Endothelial cell of umbilical vein (primary cell): ENCODE data around the gene ANKAR. TPM values are rescaled to one million over a fixed set of nuclear protein-coding genes. Genes with fewer than 3 reads are reported as not detected.

ENCODE experiments used
- BruUV-seq: library from RNA; stranded (reverse); fragments of 400-500 nt; replicated peaks from 2 replicates; lab custom pipeline; 2021; lab: Mats Ljungman, UMichigan
- CTCF ChIA-PET: fragments of 300-600, 350-600 bp; sonication (Branson Sonifier 250); formaldehyde crosslinking; loops from one replicate; lab custom pipeline; 2021; ENCODE audit warnings: antibody characterized with exemption, inconsistent platforms; lab: Charles Lee
- POLR2A ChIA-PET: fragments of 300-600, 350-600 bp; sonication (Branson Sonifier 250); formaldehyde crosslinking; loops from one replicate; lab custom pipeline; 2021; ENCODE audit warnings: antibody characterized with exemption, inconsistent platforms; lab: Charles Lee
- DNase-seq: peaks from one replicate; pipeline ENCODE4 v3.0.0-alpha.2; 2011; ENCODE audit warnings: low read depth, low spot score
- FAIRE-seq: peaks from 2 replicates; lab custom pipeline; 2011; peaks lifted over from hg19 to GRCh38; lab: Jason Lieb, UNC
- H2AFZ ChIP-seq: 2 replicates; pipeline ENCODE4 v1.6.0; 2012; ENCODE audit warnings: low read depth, low read length, control low read depth, inconsistent platforms
- H3K27ac ChIP-seq: 2 replicates; pipeline ENCODE4 v1.5.1; 2011; ENCODE audit warnings: low read depth, mild to moderate bottlenecking, control low read depth, low read length, moderate library complexity; ENCODE audit not compliant: insufficient read depth
- H3K27me3 ChIP-seq, 2 experiments: 2 replicates each; pipeline versions ENCODE4 v1.6.0 to v1.6.1; 2011; ENCODE audit warnings: low read length in 2 of 2, mixed read lengths in 1 of 2; ENCODE audit not compliant: control insufficient read depth in 2 of 2, insufficient read depth in 2 of 2
- H3K36me3 ChIP-seq, 2 experiments: 2 replicates in 1 of 2; 3 replicates in 1 of 2; pipeline ENCODE4 v1.5.1; 2011; ENCODE audit warnings: low read length in 2 of 2, mild to moderate bottlenecking in 1 of 2, moderate library complexity in 1 of 2; ENCODE audit not compliant: control insufficient read depth in 2 of 2, insufficient read depth in 2 of 2; ENCODE audit errors: extremely low read depth in 1 of 2
- H3K4me1 ChIP-seq: 3 replicates; pipeline ENCODE4 v1.5.1; 2011; ENCODE audit warnings: mild to moderate bottlenecking, low read length; ENCODE audit not compliant: control insufficient read depth, insufficient read depth; ENCODE audit errors: extremely low read depth
- H3K4me2 ChIP-seq: 2 replicates; pipeline ENCODE4 v1.6.1; 2011; ENCODE audit warnings: low read length, control low read depth, mixed read lengths; ENCODE audit not compliant: insufficient read depth
- H3K4me3 ChIP-seq, 3 experiments: fragments of 200-600 bp in 1 of 3; sonication (generic), shearing (Covaris generic) in 1 of 3; replicated peaks in 1 of 3; 2 replicates each; pipeline ENCODE4 v1.5.1; 2011 to 2016; ENCODE audit warnings: control low read depth in 3 of 3, low read length in 3 of 3, mild to moderate bottlenecking in 2 of 3, inconsistent platforms in 1 of 3, low read depth in 1 of 3, moderate library complexity in 1 of 3; ENCODE audit not compliant: insufficient read depth in 1 of 3
- H3K79me2 ChIP-seq: 2 replicates; pipeline ENCODE4 v1.6.0; 2012; ENCODE audit warnings: low read length, inconsistent platforms; ENCODE audit not compliant: control insufficient read depth, insufficient read depth
- H3K9ac ChIP-seq: replicated peaks from 2 replicates; pipeline ENCODE3; 2011; ENCODE audit warnings: low read length, control low read depth; ENCODE audit not compliant: insufficient read depth; ENCODE audit errors: extremely low read depth
- H3K9me1 ChIP-seq: replicated peaks from 3 replicates; pipeline ENCODE4 v1.6.0; 2011; ENCODE audit warnings: mild to moderate bottlenecking, low read length; ENCODE audit not compliant: control insufficient read depth, insufficient read depth; ENCODE audit errors: extremely low read depth
- H3K9me3 ChIP-seq: replicated peaks from 2 replicates; pipeline ENCODE4 v1.5.1; 2012; ENCODE audit warnings: low read length, inconsistent platforms; ENCODE audit not compliant: control insufficient read depth, insufficient read depth
- H4K20me1 ChIP-seq: replicated peaks from 2 replicates; pipeline ENCODE3; 2011; ENCODE audit warnings: mild to moderate bottlenecking, low read length; ENCODE audit not compliant: control insufficient read depth, insufficient read depth; ENCODE audit errors: extremely low read depth
- CTCF ChIP-seq, 2 donors: IDR thresholded peaks; 1 replicate in 1 of 2; 2 replicates in 1 of 2; pipeline ENCODE4 v1.5.1; 2011; ENCODE audit warnings: low read length in 2 of 2, mild to moderate bottlenecking in 2 of 2, moderate library complexity in 2 of 2, control low read depth in 1 of 2, inconsistent platforms in 1 of 2, low read depth in 1 of 2; ENCODE audit not compliant: insufficient read depth in 1 of 2; ENCODE audit errors: extremely low read depth in 1 of 2
- GATA2 ChIP-seq: IDR thresholded peaks from 2 replicates; pipeline ENCODE4 v1.7.0; 2011; ENCODE audit warnings: low read depth, mild to moderate bottlenecking, moderate library complexity, mixed read lengths, low read length; ENCODE audit not compliant: insufficient read length, insufficient read depth
- MAX ChIP-seq: IDR thresholded peaks from 2 replicates; pipeline ENCODE4 v1.6.1; 2011; ENCODE audit not compliant: insufficient read depth, insufficient read length
- POLR2A ChIP-seq: IDR thresholded peaks from 2 replicates; pipeline ENCODE4 v1.6.1; 2012; ENCODE audit warnings: low read depth, mild to moderate bottlenecking, control low read depth, low read length
- POLR2AphosphoS5 ChIP-seq: IDR thresholded peaks from 2 replicates; pipeline ENCODE4 v1.6.1; 2012; ENCODE audit warnings: low read depth, mild to moderate bottlenecking, control low read depth, low read length, moderate library complexity; ENCODE audit not compliant: insufficient read depth
- dilution Hi-C: fragments of 300-500 bp; cut with MboI; formaldehyde crosslinking; loops from one replicate; pipeline ENCODE4 v1.15.0; 2019; ENCODE audit warnings: low sequenced_read_pairs; ENCODE audit not compliant: extremely low pct_ligation_motif_present
- intact Hi-C: fragments of 100-400 bp; cut with micrococcal nuclease; formaldehyde crosslinking; loops from one replicate; pipeline ENCODE4 v1.10.0; 2022
- polyA plus RNA-seq, 4 experiments: library from polyadenylated mRNA; depleted of rRNA in 3 of 4; stranded (reverse) in 3 of 4; unstranded in 1 of 4; fragments of >200 nt; gene quantifications; 2 replicates each; pipeline versions ENCODE4 v1.2.1 to v1.2.3, GENCODE V29; 2011 to 2012; ENCODE audit warnings: missing spikeins in 1 of 4
- total RNA-seq: library from RNA; stranded (reverse); gene quantifications from 2 replicates; pipeline ENCODE4 v1.2.3, GENCODE V29; 2021

Gene ANKAR
- total and polyA plus RNA-seq, 2 donors (not counting 3 experiments of a cell fraction or from before 2014, with no cell fraction given) = 1.3 to 4.3 TPM

DNA sequence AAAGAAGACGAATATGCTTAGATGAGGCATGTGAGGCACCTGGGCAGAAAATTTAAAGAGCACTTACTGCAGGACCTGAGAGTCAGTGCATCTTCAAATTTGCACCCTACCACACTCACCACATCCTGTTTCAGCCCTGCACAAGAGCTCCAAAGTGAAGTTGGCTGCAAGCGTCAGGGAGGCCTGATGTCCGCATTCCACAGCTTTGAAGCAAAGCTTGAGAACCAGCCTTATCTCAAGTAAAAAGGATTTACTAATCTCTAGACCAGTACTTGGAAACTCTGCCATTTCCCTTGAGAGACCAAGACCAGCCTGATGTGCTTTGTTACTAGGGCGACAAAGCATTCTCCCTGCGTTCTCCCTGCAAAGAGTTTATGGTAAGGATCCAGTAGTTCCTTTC lies 16.6 kb upstream of the ANKAR start:
- Histone ChIP-seq H3K9ac (no peak overlapping the region), H3K36me3 (no peaks in the 10 kb centered on the region), H3K4me3 (no peak overlapping the region), H3K4me1 (peaks cover 10% of the 10 kb centered on the region), H2AFZ (no peak overlapping the region), H3K27ac (no peak overlapping the region), H3K4me2 (no peak overlapping the region), H4K20me1 (no peaks in the 10 kb centered on the region), H3K9me3 (no peaks in the 10 kb centered on the region), H3K9me1 (no peaks in the 10 kb centered on the region), H3K27me3 (peaks cover 0 to 2% of the 10 kb centered on the region in 2 experiments), H3K79me2 (peaks cover 15% of the 10 kb centered on the region)
- CTCF ChIA-PET = interaction anchor here (0.6 to 1.4 kb wide), 2 partner anchors 39 to 316 kb away, joined by 3 to 5 read pairs; no protein-coding TSS in a partner anchor
- POLR2A ChIA-PET = no interaction called here
- intact Hi-C loops = no loop called here
- dilution Hi-C loops = no loop called here
- BruUV-seq = no TSS peak
- FAIRE-seq (no peak), DNase-seq (no peak)
- no peak for TF ChIP-seq MAX
- no peak for TF ChIP-seq CTCF (IDR thresholded peaks at IDR 0.05; ENCODE audit: extremely low read depth in 1 of 2, insufficient read depth in 1 of 2, low read depth in 1 of 2, low read length in 2 of 2)

GRCh38 chr2:189658306-189659212 lies 15.9 kb upstream of the ANKAR start:
- Histone ChIP-seq H3K36me3 (no peaks in the 10 kb centered on the region), H3K79me2 (peaks cover 18% of the 10 kb centered on the region), H4K20me1 (no peaks in the 10 kb centered on the region), H3K27me3 (peaks cover 0 to 2% of the 10 kb centered on the region in 2 experiments), H3K9ac (no peak overlapping the region), H3K4me1 (peaks cover 10% of the 10 kb centered on the region), H3K4me3 (no peak overlapping the region), H3K4me2 (no peak overlapping the region), H3K9me3 (no peaks in the 10 kb centered on the region), H3K9me1 (no peaks in the 10 kb centered on the region), H3K27ac (no peak overlapping the region), H2AFZ (no peak overlapping the region)
- ChIA-PET CTCF (interaction anchor here (1.3 to 2.5 kb wide), 6 partner anchors 37 to 414 kb away, joined by 3 to 23 read pairs (median 6); partner anchors contain the start of gene OSGEPL1), POLR2A (no interaction called here)
- no TSS peak for BruUV-seq
- intact Hi-C loops = no loop called here
- no peak for FAIRE-seq
- dilution Hi-C loops = no loop called here
- TF ChIP-seq POLR2AphosphoS5 (no peak), POLR2A (no peak), GATA2 (no peak)
- DNase-seq = no peak
